Measurements from ENCODE around the gene MAEA. TPM values are rescaled to one million over a fixed set of nuclear protein-coding genes. Genes with fewer than 3 reads are reported as not detected.

The MAEA gene
- total and polyA plus RNA-seq, 2 of the 8 experiments (the other 6 are each of a cell fraction or from before 2014, with no cell fraction given) = 75.8 to 133 TPM

GRCh38 chr4:1365271-1366178 lies 75.8 kb downstream of the MAEA start (continued):
- TF ChIP-seq TCF12 (IDR thresholded peaks at IDR 0.05; ENCODE audit: low read depth, low read length) (peak; percentile 71; the same call in 1 of the 2 replicates), MAX (IDR thresholded peaks at IDR 0.05) (peak; percentile 50; the same call in 1 of the 2 replicates), EZH2 (IDR thresholded peaks at IDR 0.05; ENCODE audit: low read depth, low read length, severe bottlenecking) (no peak), EGR1 (IDR thresholded peaks at IDR 0.05; ENCODE audit: borderline replicate concordance, low read depth, low read length) (no peak), JUN (IDR thresholded peaks at IDR 0.05; ENCODE audit: low read depth, low read length) (no peak), JUND (IDR thresholded peaks at IDR 0.05; ENCODE audit: low read length) (no peak), RFX5 (IDR thresholded peaks at IDR 0.05; ENCODE audit: borderline replicate concordance, low read depth, low read length) (no peak), SP1 (IDR thresholded peaks at IDR 0.05; ENCODE audit: low read depth, low read length) (no peak), SP2 (IDR thresholded peaks at IDR 0.05; ENCODE audit: low read length) (no peak)

Measured in H1 (cell line).